Right atrium auricular region (tissue), 2 donors: ENCODE measurements around the gene EMC10. TPM values are rescaled to one million over a fixed set of nuclear protein-coding genes. Genes with fewer than 3 reads are reported as not detected.
"Not testable (repeated sequence)": the region's sequence is repeated elsewhere in the genome, so short reads cannot be mapped to it uniquely, and the experiment has no call there.

Experiments used
- DNase-seq: peaks from one replicate; pipeline ENCODE4 v3.0.0-alpha.2; 2019; ENCODE audit warnings: low spot score
- H3K27ac ChIP-seq, 2 donors: fragments of 200-600 bp; sonication (generic); 1 replicate in 1 of 2; 2 replicates in 1 of 2; pipeline ENCODE4 v1.5.1; 2016 to 2019
- H3K27me3 ChIP-seq, 2 donors: fragments of 200-600 bp; sonication (generic); one replicate each; pipeline versions ENCODE4 v1.5.1 to v1.6.0; 2017 to 2019
- H3K36me3 ChIP-seq: fragments of 200-600 bp; sonication (generic); one replicate; pipeline ENCODE4 v1.5.1; 2016
- H3K4me1 ChIP-seq, 2 donors: fragments of 200-600 bp; sonication (generic); one replicate each; pipeline versions ENCODE4 v1.5.1 to v1.6.0; 2017 to 2019
- H3K4me3 ChIP-seq, 2 donors: fragments of 200-600 bp; sonication (generic); 1 replicate in 1 of 2; 2 replicates in 1 of 2; pipeline ENCODE4 v1.5.1; 2017 to 2019; ENCODE audit warnings: mild to moderate bottlenecking in 1 of 2, moderate library complexity in 1 of 2
- H3K9me3 ChIP-seq, 2 donors: fragments of 200-600 bp; sonication (generic); one replicate each; pipeline ENCODE4 v1.5.1; 2019
- total RNA-seq, 2 donors: library from RNA; depleted of rRNA; stranded (reverse); fragments of >200 nt; gene quantifications; one replicate each; pipeline ENCODE4 v1.1.0, GENCODE V29; 2016
- TF ChIP-seq, protein P1 (sequence below), 2 donors: fragments of 200-600 bp; sonication (generic); IDR thresholded peaks; one replicate each; pipeline ENCODE4 v1.5.1; 2019; ENCODE audit warnings: antibody characterized with exemption in 2 of 2

The EMC10 gene
- total RNA-seq, 2 donors from 2014 or later, result 94.9 to 112 TPM

DNA sequence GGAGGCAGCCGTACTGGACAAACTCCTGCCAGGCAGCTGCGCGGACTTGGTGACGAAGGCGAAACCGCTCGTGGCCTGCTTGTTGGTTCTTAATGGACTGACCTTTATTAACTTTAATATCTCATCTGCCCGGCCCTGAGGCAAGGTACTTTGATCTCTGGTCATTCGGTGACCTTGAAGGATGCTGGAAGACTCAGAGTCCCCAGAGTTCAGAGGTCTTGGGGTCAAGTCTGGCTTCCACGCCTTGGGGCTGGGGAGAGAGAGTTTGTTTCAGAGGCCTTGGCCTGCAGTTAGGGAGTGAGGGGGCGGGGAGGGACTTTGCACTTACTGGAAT, 9.6 kb upstream of the EMC10 start:
- H3K9me3 ChIP-seq, result no peaks in the 10 kb centered on the region
- H3K4me3 ChIP-seq, result no peak overlapping the region
- H3K36me3 ChIP-seq, result no peaks in the 10 kb centered on the region
- DNase-seq, result no peak
- TF ChIP-seq, protein P1, sequence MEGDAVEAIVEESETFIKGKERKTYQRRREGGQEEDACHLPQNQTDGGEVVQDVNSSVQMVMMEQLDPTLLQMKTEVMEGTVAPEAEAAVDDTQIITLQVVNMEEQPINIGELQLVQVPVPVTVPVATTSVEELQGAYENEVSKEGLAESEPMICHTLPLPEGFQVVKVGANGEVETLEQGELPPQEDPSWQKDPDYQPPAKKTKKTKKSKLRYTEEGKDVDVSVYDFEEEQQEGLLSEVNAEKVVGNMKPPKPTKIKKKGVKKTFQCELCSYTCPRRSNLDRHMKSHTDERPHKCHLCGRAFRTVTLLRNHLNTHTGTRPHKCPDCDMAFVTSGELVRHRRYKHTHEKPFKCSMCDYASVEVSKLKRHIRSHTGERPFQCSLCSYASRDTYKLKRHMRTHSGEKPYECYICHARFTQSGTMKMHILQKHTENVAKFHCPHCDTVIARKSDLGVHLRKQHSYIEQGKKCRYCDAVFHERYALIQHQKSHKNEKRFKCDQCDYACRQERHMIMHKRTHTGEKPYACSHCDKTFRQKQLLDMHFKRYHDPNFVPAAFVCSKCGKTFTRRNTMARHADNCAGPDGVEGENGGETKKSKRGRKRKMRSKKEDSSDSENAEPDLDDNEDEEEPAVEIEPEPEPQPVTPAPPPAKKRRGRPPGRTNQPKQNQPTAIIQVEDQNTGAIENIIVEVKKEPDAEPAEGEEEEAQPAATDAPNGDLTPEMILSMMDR (IDR thresholded peaks at IDR 0.05), result no peak
- no peaks in the 10 kb centered on the region for H3K4me1 ChIP-seq
- H3K27me3 ChIP-seq, result no peaks in the 10 kb centered on the region
- H3K27ac ChIP-seq, result no peak overlapping the region

DNA sequence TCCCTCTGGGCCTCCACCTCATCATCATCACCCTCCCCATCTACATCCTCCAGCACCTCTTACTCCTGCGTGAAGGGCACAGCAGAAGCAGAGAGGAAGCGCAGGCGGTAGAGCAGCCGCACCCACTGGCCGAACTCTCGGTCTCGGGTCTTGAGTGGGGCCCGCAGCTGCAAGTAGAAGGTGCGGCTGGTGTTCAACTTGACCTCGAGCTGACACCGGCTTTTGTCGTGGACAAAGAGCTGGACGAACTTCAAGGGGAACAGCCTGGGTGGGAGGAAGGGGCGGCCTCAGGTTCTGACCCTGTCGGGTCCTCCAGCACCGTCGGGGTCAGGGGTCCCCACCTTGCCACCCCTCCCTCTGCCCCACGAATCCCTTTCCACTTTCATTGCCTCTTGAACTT, 8.7 kb upstream of the EMC10 start:
- H3K4me1 ChIP-seq, result no peaks in the 10 kb centered on the region
- H3K27me3 ChIP-seq, result no peaks in the 10 kb centered on the region
- H3K9me3 ChIP-seq, result no peaks in the 10 kb centered on the region
- H3K36me3 ChIP-seq, result no peaks in the 10 kb centered on the region
- TF ChIP-seq, protein P1 (IDR thresholded peaks at IDR 0.05), result no peak
- H3K27ac ChIP-seq, result no peak overlapping the region
- no peak for DNase-seq
- H3K4me3 ChIP-seq, result no peak overlapping the region

DNA sequence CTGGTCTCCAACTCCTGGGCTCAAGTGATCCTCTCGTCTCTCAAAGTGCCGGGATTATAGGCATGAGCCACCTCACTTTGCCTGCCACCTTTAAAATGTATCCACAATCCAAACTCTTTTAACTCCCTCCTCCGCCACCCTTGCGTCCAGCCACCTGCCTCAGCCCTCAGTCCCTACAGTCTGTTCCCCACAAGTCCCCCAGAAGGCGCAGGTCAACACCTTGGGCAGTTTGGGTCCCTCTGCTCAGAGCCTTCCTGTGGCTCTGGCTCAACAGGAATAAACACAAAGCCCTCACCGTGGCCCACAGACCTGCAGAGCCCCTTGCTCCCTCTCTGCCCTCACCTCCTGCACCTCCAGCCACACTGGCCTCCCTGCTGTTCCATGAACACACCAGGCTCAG, 7.5 kb upstream of the EMC10 start:
- TF ChIP-seq, protein P1 (IDR thresholded peaks at IDR 0.05), result no peak
- Histone ChIP-seq H3K9me3 (no peaks in the 10 kb centered on the region), H3K4me3 (no peak overlapping the region), H3K27me3 (no peaks in the 10 kb centered on the region), H3K4me1 (no peaks in the 10 kb centered on the region), H3K36me3 (no peaks in the 10 kb centered on the region), H3K27ac (no peak overlapping the region)
- DNase-seq, result no peak

DNA sequence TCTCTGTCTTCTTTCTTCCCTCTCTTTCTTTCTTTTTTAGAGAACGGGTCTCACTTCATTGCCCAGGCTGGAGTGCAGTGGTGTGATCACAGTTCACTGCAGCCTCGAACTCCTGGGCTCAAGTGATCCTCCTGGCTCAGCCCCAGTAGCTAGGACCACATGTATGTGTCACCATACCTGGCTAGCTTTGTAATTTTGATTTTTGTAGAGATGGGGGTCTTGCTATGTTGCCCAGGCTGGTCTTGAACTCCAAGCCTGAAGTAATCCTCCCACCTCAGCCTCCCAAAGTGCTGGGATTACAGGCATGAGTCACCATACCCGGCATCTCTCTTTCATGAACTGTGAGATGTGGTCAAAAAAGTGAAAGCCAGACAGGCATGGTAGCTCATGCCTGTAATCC, 3.0 kb upstream of the EMC10 start:
- DNase-seq, H3K27ac ChIP-seq, H3K9me3 ChIP-seq, H3K4me3 ChIP-seq, H3K36me3 ChIP-seq, H3K27me3 ChIP-seq: not testable (repeated sequence)
- peaks cover 3 to 17% of the 10 kb centered on the region in 2 donors for H3K4me1 ChIP-seq

DNA sequence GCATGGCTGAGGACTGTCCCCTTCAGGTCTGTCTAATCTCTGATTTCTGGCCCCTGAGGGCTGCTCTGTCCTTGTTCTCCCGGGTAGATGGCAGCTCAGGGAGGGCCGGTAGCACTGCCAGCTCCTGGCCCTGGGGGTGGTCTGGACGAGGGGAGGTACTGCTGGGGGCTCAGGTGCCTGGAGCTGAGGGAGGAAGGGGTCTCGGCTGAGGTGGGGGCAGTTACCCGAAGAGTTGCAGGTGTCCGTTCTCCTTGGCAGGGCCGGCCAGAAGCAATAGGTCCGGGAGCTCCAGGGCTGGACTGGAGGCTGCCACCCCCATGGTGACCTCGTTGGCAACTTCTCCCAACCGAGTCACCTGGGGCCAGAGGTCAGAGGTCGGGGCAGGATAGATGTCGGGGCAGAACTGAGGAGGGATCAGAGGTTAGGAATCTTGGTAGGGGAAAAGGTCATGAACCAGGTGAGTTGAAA, 1.2 kb upstream of the EMC10 start:
- TF ChIP-seq, protein P1 (IDR thresholded peaks at IDR 0.05), result no peak
- Histone ChIP-seq H3K27ac (no peak overlapping the region), H3K27me3 (no peaks in the 10 kb centered on the region), H3K9me3 (no peaks in the 10 kb centered on the region), H3K4me3 (no peak overlapping the region), H3K4me1 (peaks cover 3 to 25% of the 10 kb centered on the region in 2 donors), H3K36me3 (peaks cover 24% of the 10 kb centered on the region)
- no peak for DNase-seq

DNA sequence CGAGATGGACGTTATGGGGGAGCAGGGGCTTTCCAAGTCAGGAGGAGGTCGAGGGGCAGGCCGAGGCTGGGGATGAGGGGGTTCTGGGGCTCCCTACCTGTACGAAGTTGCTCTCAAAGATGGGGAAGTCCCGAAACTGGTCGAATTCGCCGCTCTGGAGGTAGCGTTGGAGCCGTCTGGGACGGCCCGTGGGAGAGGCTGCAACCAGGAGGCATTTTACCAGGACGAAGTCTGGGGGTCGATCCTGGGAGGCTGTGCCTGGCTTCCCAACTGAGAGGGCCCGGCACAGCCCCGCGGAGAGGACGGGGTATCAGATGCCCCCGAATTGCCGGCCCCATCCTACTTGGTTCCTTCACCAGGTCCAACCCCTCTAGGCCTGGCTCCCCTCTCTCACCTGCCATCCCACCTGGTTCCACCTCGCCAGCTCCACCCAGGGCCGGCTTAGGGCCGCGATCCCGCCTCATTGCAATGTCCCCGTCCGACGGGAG, 527 bp upstream of the EMC10 start:
- Histone ChIP-seq H3K36me3 (peaks cover 30% of the 10 kb centered on the region), H3K27me3 (no peaks in the 10 kb centered on the region), H3K27ac (peak overlapping the region; percentile 76 to 80), H3K4me1 (peaks cover 3 to 25% of the 10 kb centered on the region in 2 donors), H3K4me3 (peak overlapping the region; percentile 92), H3K9me3 (no peaks in the 10 kb centered on the region)
- TF ChIP-seq, protein P1 (IDR thresholded peaks at IDR 0.05), result no peak
- no peak for DNase-seq
